PC-9 (cell line): ENCODE results near the gene FLNB.

Experiments
- EZH2 ChIP-seq: fragments of 200-600 bp; sonication (generic); IDR thresholded peaks from 2 replicates; pipeline ENCODE4 v1.8.0; 2017; ENCODE audit warnings: antibody characterized with exemption, low read depth
- TF ChIP-seq, protein P1 (sequence below): fragments of 200-600 bp; sonication (generic); conservative IDR thresholded peaks from 2 replicates; pipeline ENCODE4 v1.6.1; 2017; ENCODE audit warnings: mixed run types, antibody characterized with exemption, mild to moderate bottlenecking, moderate library complexity

GRCh38 chr3:58198804-58199203 is 190.6 kb downstream of the FLNB start:
- no peak for TF ChIP-seq EZH2
- TF ChIP-seq, protein P1, sequence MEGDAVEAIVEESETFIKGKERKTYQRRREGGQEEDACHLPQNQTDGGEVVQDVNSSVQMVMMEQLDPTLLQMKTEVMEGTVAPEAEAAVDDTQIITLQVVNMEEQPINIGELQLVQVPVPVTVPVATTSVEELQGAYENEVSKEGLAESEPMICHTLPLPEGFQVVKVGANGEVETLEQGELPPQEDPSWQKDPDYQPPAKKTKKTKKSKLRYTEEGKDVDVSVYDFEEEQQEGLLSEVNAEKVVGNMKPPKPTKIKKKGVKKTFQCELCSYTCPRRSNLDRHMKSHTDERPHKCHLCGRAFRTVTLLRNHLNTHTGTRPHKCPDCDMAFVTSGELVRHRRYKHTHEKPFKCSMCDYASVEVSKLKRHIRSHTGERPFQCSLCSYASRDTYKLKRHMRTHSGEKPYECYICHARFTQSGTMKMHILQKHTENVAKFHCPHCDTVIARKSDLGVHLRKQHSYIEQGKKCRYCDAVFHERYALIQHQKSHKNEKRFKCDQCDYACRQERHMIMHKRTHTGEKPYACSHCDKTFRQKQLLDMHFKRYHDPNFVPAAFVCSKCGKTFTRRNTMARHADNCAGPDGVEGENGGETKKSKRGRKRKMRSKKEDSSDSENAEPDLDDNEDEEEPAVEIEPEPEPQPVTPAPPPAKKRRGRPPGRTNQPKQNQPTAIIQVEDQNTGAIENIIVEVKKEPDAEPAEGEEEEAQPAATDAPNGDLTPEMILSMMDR = no peak
